GM18505 (cell line): ENCODE results near the gene HOXD10.

Experiments
- ATAC-seq: cut with Tn5 transposase; IDR thresholded peaks from one replicate; pipeline ENCODE4 v1.9.1; 2021; ENCODE audit not compliant: unreplicated experiment
- POLR2A ChIP-seq: IDR thresholded peaks from 4 replicates; pipeline ENCODE4 v1.6.1; 2011; ENCODE audit warnings: borderline replicate concordance; ENCODE audit not compliant: insufficient read depth, insufficient read length; ENCODE audit errors: extremely low read depth

HOXD10 gene

DNA sequence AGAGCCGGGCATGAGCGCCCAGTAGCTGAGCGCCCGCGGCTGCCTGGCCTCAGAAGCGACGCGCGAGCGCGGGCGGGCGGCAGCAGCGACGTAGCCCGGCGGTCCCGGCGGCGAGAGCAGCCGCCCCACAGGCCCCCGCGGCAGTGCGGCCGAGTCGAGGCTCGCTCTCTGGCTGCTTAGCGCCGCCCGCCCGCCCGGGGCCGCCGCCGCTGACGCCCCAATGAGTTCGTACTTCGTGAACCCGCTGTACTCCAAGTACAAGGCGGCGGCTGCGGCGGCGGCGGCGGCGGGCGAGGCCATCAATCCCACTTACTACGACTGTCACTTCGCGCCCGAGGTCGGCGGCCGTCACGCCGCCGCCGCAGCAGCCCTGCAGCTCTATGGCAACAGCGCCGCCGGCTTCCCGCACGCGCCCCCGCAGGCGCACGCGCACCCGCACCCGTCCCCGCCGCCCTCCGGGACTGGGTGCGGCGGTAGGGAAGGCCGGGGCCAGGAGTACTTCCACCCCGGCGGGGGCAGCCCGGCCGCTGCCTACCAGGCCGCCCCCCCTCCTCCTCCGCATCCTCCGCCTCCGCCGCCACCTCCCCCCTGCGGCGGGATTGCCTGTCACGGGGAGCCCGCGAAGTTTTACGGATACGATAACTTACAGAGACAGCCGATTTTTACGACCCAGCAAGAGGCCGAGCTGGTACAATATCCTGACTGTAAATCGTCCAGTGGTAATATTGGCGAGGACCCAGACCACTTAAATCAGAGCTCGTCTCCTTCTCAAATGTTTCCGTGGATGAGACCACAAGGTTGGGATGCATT, 13.8 kb downstream of the HOXD10 start:
- TF ChIP-seq POLR2A: no peak
- no peak for ATAC-seq

- no peak for TF ChIP-seq POLR2A
These were observed 14.6 kb downstream of the HOXD10 start for GRCh38 chr2:176130957-176131847.

GRCh38 chr2:176131848-176132158, 15.2 kb downstream of the HOXD10 start:
- ATAC-seq: no peak
- TF ChIP-seq POLR2A: no peak

More at GRCh38 chr2:176130957-176131847, 14.6 kb downstream of the HOXD10 start:
- no peak for ATAC-seq

GRCh38 chr2:176132205-176133171, 15.9 kb downstream of the HOXD10 start:
- ATAC-seq: no peak
- no peak for TF ChIP-seq POLR2A

DNA sequence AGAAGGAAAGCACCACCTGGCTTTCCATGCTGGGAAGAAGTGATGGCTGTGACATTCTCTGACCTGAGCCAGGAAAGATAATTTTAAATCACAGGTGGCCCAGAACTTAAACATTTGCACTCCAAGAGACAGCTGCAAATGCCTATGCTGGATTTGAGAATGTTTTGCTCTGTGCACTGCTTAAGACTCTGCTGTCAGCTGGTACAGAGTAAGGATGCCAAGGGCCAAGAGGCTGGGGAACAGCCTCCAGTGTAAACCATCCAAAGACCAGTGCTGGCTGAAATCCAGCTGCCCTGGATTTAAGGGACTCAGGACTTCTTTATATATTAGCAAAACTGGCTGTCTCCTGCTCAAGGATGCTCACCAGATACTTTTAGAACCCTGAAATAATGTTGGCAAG, 16.8 kb downstream of the HOXD10 start:
- no peak for TF ChIP-seq POLR2A
- no peak for ATAC-seq

DNA sequence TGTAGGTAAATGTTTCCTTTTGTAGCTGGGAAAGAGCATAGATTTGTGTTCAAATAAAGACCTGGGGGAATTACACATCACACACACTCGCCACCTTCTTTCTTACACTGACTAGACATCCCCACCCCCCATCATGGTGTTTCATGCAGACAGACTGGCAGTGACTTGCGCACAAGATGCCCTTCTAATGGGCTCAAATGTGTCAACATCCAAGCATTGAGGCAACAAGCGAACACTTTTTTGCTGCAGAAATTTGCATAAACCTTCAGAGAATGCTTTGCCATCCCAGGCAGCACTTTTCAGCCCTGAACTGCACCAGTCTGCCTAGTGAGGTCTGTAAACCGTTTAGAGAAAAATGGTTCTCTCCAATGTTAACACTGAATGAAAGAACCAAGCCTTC, 17.5 kb downstream of the HOXD10 start:
- ATAC-seq: no peak
- TF ChIP-seq POLR2A: no peak

DNA sequence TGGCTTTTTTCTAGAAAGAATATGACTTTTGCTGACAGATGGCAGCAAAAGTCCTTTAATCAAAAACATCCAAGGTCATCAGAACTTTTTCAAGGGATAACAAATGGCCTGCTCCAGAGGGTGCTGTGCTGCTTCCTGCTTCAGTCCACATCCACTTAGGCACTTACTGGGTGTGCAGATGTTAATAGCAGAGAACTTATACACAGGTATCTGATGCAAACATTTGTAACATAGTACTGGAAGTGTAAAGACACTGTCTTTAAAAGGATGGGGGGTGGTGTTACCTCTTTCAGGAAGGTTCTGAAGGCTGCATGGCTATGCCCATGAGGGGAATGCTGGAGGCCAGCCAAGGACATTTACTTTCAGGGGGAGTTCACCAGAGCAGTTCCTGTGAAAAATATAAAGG, 18.5 kb downstream of the HOXD10 start:
- no peak for TF ChIP-seq POLR2A
- ATAC-seq: no peak

DNA sequence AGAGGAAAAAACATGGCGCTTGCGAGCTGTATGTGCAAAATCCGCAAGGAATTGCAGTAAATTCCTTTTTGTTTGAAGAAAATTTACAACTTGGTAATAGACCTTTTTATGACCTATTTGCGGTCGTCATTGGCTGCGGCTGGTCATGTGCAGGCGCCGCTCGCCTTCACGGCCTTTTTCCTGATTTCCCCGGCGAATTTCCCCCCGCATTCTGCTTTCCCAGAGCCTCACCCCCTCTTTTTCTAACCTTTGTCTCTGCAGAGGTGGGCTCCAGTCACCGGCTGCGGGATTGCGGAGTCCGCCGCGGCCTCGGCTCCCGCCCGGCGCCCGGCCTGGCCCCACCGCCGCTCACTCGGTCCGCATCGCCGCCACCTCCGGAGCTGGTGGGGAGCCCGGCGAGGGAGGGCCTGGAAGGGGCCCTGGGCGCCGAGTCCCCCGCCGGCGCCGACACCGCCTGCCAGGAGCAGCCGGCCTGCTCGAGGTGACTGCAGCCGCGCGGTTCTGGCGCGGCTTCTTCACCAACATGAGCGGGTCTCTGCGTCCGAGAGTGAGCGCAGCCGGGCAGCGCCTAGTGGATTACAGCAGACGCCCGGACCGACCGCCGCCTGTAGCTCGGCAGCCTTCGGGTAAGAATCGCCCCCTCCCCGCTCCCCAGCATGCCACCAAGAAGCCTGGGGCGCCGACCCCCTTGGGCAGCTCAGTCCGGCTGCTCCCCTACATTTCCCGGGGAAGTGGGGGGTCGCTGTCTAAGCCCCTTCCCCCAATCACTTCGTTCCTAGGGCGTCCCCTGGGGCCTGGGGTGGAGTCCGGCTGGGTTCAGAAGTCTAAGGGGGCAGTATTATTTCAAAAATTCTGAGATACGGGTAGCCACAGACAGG, 20.0 kb downstream of the HOXD10 start:
- no peak for TF ChIP-seq POLR2A
- ATAC-seq: no peak

DNA sequence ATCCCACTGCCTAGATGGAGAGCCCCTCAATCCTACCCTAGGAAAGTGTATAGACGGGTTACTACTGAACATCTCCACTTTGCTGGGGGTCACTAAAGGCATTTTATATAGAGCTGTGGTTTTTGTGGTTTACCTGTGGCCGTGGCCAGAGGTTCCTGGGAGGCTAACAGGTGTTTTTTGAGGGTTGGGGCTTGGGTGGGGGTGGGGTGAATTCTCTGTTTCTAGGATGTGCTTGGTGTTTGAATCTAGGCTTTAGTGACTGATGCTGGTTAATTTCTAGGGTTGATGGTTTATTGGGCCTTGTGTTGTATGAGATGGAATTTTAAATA, 20.6 kb downstream of the HOXD10 start:
- TF ChIP-seq POLR2A: no peak
- ATAC-seq: no peak

DNA sequence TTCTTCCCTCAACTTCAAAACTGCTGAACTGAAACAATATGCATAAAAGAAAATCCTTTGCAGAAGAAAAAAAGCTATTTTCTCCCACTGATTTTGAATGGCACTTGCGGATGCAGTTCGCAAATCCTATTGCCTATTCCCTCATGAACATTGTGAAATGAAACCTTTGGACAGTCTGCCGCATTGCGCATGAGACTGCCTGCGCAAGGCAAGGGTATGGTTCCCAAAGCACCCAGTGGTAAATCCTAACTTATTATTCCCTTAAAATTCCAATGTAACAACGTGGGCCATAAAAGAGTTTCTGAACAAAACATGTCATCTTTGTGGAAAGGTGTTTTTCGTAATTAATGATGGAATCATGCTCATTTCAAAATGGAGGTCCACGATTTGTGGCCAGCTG, 21.3 kb downstream of the HOXD10 start:
- no peak for TF ChIP-seq POLR2A

DNA sequence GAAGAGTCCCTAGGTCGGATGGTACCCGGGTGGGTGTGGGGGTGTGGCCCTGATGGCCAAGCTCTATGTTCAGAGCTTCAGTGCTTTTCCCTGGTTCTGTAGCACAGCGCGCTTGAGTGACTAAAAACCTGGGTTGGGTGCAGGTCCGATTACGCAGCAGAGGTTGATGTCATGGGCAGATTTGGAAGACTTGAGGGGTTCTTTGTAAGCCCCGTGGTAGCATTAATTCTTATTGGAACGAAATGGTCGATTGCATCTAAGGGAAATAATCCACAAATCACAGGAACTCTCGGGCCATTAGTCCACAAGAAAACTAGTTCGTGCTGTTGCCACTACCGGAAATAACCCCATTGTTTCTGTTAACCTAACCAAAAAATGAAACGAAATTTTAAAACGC, 21.9 kb downstream of the HOXD10 start:
- no peak for TF ChIP-seq POLR2A
- no peak for ATAC-seq

More for the DNA sequence above, 21.3 kb downstream of the HOXD10 start:
- no peak for ATAC-seq

- ATAC-seq: no peak
- no peak for TF ChIP-seq POLR2A
These were observed 22.5 kb downstream of the HOXD10 start for GRCh38 chr2:176138923-176139660.
